Measurements from ENCODE around the gene TCEANC.
A peak's percentile ranks its signal among the peaks of the same experiment; 100 is the strongest.

The TCEANC gene

DNA sequence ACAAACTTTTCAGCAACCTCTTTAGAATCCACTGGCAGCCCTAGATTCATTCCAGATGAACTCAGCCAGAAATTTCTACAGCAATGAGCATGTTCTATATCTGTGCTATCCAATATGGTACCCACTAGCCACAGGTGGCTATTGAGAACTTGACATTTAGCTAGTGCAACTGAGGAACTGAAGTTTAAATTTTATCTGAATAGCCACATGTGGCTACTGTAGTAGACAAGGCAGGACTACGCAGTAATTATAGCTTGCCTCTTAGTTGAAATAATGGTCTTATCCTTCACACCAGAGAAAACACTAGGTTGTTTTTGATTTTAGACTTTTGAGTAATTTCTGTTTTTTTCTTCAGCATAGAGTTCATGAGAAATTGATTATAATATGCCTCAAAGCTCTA lies 2.6 kb upstream of the TCEANC start:
- no peak for TF ChIP-seq CTCF (IDR thresholded peaks at IDR 0.05)

DNA sequence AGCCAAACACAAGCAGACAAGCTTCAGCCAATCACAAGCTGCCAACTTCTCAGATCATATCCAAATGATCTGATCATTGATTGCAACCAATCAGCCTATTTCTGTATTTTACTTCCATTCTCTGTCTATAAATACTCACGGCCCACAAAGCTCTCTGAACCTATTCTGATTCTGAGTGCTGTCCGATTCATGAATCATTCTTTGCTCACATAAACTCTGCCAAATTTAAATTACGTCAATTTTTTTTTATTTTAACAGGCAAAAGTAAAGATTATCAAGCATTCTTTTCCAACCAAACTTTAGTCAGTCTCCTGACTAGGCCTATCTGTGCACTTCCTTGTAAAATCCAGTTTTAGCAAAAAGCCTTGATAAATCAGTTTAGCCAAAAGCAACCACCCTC lies 1.8 kb upstream of the TCEANC start:
- no peak for TF ChIP-seq CTCF (IDR thresholded peaks at IDR 0.05)

DNA sequence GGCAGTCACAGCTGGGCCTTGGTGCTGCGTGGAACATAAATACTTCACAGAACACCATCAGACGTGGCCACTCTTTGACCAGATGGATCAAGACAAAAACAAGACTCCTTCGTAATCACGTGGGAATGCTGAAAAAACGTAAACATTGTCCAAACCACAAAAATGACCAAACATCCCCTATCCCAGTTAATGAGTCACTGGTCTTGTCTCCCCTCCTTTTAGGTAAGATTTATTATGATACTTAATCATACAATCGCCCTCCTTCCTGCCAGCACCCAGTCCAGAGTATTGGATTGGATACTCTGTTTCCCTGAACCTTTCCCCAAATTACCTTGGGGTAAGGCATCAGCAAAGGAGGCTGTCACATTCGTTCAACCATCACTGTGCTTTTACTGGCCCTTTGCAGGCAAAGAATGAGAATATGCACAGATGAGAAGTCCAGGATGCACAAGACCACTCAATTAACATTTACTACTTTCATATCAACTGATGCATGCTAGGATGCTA lies 601 bp upstream of the TCEANC start:
- no peak for TF ChIP-seq CTCF (IDR thresholded peaks at IDR 0.05)

DNA sequence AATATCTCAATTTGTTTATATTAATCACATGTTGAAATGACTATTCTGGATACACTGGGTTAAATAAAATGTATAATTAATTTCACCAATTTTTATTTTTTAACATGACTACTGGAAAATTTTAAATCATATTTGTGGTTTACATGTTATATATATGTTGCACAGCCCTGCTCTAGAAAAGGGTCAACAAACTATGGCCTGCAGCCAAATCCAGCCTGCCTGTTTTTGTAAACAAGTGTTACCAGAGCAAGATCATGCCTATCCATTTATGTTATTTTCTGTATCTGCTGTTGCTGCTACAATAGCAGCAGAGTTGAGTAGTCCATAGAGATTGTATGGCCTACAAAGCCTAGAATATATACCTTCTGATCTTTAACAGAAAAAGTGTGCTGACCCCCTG lies 1.2 kb downstream of the TCEANC start:
- no peak for TF ChIP-seq CTCF (IDR thresholded peaks at IDR 0.05)

- TF ChIP-seq CTCF (IDR thresholded peaks at IDR 0.05) = no peak
Observed at GRCh38 chrX:13655674-13656073, 2.7 kb downstream of the TCEANC start.

- peak; percentile 45; the same call in 1 of the 2 replicates for TF ChIP-seq CTCF (IDR thresholded peaks at IDR 0.05)
Observed at GRCh38 chrX:13658602-13659001, 5.7 kb downstream of the TCEANC start.

DNA sequence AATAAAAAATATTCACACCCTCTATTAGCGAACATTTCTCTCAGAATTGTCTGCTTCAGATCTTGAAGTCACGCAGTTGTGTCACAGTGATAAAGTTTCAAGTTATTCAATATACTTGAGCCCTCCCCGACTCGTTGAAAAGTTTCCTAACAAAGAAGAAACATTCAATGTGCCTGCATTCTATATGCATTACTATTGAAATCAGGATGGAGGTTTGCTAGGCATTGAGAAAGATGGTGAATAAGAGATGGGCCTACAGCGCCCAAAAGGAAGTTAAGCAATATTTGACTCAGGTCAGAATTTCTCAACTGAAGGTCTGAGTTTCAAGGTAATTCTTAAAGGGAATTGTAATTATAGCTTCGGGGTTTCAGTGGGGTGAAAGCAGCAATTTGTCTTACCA lies 6.1 kb downstream of the TCEANC start:
- no peak for TF ChIP-seq CTCF (IDR thresholded peaks at IDR 0.05)

DNA sequence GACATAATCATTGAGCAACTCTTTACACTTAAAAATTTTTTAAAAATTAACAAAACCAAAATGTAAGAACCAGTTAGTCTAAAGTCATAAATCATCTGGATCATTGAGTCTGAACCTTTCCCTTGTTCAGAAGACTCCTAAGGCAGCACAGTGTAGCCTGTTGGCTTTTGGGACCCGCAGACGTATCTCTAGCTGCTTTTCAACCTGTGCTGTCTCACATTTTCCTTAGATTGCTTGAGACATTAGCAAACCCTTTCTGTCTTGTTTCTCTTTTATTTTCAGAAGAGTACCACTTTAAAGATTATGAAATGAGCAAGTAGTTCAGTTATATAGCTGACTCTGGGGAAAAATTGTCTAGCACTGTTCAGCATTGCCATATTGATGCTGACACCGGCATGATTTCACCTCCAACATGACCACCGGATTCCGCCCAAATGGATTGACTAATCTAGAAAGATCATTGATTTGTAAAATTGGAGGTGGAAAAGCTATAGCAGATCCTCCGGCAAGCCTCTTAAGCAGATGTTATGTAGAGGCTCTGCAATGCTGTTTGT lies 8.9 kb downstream of the TCEANC start:
- no peak for TF ChIP-seq CTCF (IDR thresholded peaks at IDR 0.05)

Data from LNCAP (cell line).